ENCODE measurements around the gene FBF1.
A peak's percentile ranks its signal among the peaks of the same experiment; 100 is the strongest.

Gene FBF1

DNA sequence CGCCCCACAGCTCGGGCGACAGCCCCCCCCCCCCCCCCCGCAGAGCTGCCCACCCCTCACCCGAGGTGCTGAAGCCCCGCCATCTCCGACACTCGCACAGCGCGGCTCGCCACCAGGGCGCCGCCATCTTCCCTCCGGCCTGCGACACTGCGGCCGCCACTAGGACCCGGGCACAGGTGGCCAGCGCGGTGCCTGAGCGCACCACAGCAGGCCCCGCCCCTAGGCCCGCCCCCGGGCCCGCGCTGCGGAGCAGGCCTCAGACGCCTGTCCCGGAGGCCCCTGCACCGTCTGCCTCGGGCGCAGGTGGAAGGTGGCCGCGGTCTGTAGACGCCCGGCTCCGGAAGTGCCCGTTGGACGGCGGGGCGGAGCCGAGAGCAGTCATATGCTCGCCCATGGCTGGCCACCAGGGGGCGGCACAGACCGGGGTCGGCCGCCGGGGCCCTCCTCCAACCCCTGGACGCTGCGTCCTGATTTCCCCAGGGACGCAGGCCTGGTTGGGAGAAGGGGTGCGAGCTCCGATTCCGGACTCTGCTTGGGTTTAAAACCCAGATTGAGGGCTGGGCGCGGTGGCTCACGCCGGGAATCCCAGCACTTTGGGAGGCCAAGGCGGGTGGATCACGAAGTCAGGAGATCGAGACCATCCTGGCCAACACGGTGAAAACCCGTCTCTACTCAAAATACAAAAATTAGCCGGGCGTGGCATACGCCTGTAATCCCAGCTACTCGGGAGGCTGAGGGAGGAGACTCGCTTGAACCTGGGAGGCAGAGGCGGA lies 35.9 kb downstream of the FBF1 start, which contains the start of gene MRPL38 (continued):
- TF ChIP-seq ZNF280D (tag by site-specific recombination; IDR thresholded peaks at IDR 0.05) (no peak), ZNF76 (tag by site-specific recombination; IDR thresholded peaks at IDR 0.05; ENCODE audit: borderline replicate concordance, low read depth) (peak; percentile 71), PATZ1 (tag by site-specific recombination; IDR thresholded peaks at IDR 0.05) (peak; percentile 88), ZNF221 (tag by site-specific recombination; IDR thresholded peaks at IDR 0.05; ENCODE audit: borderline replicate concordance) (no peak), ZNF140 (tag by site-specific recombination; IDR thresholded peaks at IDR 0.05) (no peak), ZNF692 (tag by site-specific recombination; IDR thresholded peaks at IDR 0.05) (no peak; the same call in none of the 2 replicates), GLIS1 (tag by site-specific recombination; IDR thresholded peaks at IDR 0.05) (peak; percentile 77), KLF7 (tag by site-specific recombination; IDR thresholded peaks at IDR 0.05; ENCODE audit: borderline replicate concordance) (peak; percentile 94; the same call in 1 of the 2 replicates), ZBTB7A (tag by site-specific recombination; IDR thresholded peaks at IDR 0.05; ENCODE audit: low read depth) (peak; percentile 89), ZNF654 (tag by site-specific recombination; IDR thresholded peaks at IDR 0.05; ENCODE audit: low read depth) (peak; percentile 86), ZSCAN16 (tag by site-specific recombination; IDR thresholded peaks at IDR 0.05) (no peak; the same call in 1 of the 2 replicates), ZSCAN4 (tag by site-specific recombination; IDR thresholded peaks at IDR 0.05) (no peak), ZNF555 (tag by site-specific recombination; conservative IDR thresholded peaks at IDR 0.05) (no peak), KLF1 (tag by site-specific recombination; IDR thresholded peaks at IDR 0.05) (peak; percentile 88), ZNF785 (tag by site-specific recombination; IDR thresholded peaks at IDR 0.05) (peak; percentile 71; the same call in 1 of the 2 replicates), ZNF791 (tag by site-specific recombination; IDR thresholded peaks at IDR 0.05) (no peak)
- TF ChIP-seq, protein P1, sequence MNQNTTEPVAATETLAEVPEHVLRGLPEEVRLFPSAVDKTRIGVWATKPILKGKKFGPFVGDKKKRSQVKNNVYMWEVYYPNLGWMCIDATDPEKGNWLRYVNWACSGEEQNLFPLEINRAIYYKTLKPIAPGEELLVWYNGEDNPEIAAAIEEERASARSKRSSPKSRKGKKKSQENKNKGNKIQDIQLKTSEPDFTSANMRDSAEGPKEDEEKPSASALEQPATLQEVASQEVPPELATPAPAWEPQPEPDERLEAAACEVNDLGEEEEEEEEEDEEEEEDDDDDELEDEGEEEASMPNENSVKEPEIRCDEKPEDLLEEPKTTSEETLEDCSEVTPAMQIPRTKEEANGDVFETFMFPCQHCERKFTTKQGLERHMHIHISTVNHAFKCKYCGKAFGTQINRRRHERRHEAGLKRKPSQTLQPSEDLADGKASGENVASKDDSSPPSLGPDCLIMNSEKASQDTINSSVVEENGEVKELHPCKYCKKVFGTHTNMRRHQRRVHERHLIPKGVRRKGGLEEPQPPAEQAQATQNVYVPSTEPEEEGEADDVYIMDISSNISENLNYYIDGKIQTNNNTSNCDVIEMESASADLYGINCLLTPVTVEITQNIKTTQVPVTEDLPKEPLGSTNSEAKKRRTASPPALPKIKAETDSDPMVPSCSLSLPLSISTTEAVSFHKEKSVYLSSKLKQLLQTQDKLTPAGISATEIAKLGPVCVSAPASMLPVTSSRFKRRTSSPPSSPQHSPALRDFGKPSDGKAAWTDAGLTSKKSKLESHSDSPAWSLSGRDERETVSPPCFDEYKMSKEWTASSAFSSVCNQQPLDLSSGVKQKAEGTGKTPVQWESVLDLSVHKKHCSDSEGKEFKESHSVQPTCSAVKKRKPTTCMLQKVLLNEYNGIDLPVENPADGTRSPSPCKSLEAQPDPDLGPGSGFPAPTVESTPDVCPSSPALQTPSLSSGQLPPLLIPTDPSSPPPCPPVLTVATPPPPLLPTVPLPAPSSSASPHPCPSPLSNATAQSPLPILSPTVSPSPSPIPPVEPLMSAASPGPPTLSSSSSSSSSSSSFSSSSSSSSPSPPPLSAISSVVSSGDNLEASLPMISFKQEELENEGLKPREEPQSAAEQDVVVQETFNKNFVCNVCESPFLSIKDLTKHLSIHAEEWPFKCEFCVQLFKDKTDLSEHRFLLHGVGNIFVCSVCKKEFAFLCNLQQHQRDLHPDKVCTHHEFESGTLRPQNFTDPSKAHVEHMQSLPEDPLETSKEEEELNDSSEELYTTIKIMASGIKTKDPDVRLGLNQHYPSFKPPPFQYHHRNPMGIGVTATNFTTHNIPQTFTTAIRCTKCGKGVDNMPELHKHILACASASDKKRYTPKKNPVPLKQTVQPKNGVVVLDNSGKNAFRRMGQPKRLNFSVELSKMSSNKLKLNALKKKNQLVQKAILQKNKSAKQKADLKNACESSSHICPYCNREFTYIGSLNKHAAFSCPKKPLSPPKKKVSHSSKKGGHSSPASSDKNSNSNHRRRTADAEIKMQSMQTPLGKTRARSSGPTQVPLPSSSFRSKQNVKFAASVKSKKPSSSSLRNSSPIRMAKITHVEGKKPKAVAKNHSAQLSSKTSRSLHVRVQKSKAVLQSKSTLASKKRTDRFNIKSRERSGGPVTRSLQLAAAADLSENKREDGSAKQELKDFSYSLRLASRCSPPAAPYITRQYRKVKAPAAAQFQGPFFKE (tag by site-specific recombination; IDR thresholded peaks at IDR 0.05; ENCODE audit: borderline replicate concordance): no peak
- TF ChIP-seq, protein P2, sequence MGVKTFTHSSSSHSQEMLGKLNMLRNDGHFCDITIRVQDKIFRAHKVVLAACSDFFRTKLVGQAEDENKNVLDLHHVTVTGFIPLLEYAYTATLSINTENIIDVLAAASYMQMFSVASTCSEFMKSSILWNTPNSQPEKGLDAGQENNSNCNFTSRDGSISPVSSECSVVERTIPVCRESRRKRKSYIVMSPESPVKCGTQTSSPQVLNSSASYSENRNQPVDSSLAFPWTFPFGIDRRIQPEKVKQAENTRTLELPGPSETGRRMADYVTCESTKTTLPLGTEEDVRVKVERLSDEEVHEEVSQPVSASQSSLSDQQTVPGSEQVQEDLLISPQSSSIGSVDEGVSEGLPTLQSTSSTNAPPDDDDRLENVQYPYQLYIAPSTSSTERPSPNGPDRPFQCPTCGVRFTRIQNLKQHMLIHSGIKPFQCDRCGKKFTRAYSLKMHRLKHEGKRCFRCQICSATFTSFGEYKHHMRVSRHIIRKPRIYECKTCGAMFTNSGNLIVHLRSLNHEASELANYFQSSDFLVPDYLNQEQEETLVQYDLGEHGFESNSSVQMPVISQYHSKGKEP (tag by site-specific recombination; IDR thresholded peaks at IDR 0.05): peak; percentile 74
- TF ChIP-seq, protein P3, sequence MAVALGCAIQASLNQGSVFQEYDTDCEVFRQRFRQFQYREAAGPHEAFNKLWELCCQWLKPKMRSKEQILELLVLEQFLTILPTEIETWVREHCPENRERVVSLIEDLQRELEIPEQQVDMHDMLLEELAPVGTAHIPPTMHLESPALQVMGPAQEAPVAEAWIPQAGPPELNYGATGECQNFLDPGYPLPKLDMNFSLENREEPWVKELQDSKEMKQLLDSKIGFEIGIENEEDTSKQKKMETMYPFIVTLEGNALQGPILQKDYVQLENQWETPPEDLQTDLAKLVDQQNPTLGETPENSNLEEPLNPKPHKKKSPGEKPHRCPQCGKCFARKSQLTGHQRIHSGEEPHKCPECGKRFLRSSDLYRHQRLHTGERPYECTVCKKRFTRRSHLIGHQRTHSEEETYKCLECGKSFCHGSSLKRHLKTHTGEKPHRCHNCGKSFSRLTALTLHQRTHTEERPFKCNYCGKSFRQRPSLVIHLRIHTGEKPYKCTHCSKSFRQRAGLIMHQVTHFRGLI (tag by site-specific recombination; IDR thresholded peaks at IDR 0.05): peak; percentile 82; the same call in 1 of the 2 replicates

Measured in HEK293 (cell line).